SK-N-DZ (cell line): Measurements from ENCODE around the gene CST8.

Source experiments
- DNase-seq: peaks from one replicate; pipeline ENCODE4 v3.0.0-alpha.2; 2015; ENCODE audit warnings: low spot score

The CST8 gene

GRCh38 chr20:23476015-23476754 lies 14.7 kb upstream of the CST8 start:
- DNase-seq: no peak

DNA sequence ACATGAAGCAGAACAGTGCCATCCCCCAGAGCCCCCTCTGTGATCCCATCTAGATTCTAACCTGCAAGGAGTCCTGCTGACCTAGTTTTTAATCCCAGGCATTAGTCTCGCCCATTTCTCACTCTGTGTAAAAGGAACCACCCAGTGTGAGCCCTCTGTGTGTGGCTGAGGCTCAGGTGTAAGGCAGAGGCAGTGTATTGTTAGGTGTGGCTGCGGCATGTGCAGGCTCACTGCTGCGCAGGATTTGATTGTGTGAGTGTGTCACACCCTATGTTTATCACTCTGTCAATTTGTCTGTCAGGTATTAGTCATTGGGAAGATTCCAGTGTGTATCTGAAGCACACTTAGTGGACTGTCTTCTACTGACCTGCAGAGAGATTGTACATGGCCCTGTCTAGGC lies 13.7 kb upstream of the CST8 start:
- DNase-seq: no peak

GRCh38 chr20:23479043-23479442 lies 11.9 kb upstream of the CST8 start:
- DNase-seq: no peak

DNA sequence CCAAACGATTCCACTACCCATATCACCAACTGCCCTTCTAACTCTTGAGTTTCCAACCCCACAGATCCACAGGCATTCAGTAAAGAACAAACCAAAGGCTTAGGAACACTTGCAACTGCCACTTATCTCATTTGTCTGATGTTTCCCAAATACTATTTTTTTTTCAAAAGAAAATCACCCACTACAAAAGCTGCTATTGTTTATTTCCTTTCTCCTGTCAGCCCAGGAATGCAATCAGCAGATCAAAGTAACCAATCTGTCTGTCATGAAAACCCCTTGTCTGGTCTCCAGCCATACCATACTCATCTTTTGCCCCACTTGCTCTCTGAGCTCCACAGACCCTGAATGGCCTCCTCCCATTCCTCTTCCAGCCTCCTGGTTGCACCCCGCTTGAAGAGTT lies 8.8 kb upstream of the CST8 start:
- DNase-seq: no peak

DNA sequence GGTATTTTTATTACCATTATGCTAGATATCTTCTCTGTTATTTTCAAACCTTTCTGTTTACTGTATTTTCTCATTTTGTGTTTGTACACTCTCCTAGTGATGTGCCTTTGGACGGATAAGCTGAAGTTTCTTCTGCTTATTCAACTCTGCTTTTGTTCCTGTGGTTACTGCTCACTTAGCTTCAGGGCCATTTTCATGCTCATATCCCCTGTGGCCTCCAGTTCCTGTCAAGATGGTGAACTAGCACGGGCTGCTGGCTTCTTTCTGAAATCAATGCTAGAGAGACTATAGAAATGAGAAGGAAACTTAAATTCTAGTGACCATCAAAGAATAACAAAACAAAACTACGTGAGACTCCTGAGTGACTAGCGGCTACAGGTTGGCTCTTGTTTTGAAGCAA lies 6.8 kb upstream of the CST8 start:
- DNase-seq: no peak

- no peak for DNase-seq
Measured at GRCh38 chr20:23488470-23488869, 2.4 kb upstream of the CST8 start.

DNA sequence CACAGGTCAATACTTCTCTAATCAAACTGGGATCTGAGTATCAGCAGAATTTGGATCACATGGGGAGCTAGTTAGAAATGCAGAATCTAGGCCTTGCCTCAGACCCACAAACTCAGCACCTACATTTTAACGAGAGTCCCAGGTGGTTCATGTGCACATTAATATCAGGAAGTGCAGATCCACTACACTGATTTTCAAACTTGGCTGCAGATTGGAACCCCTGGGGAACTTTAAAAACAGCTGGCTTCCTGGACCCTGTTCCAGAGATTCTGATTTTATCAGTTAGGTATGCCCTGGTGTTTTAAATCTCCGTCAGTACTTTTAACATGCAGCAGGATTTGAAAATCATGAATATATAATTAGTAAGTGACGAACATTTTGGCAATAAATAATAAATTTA lies 1.9 kb upstream of the CST8 start:
- DNase-seq: no peak

GRCh38 chr20:23492292-23492691 lies 1.4 kb downstream of the CST8 start:
- DNase-seq: no peak

- no peak for DNase-seq
Measured at GRCh38 chr20:23493172-23493772, 2.4 kb downstream of the CST8 start.

GRCh38 chr20:23497536-23497935 lies 6.6 kb downstream of the CST8 start:
- DNase-seq: no peak

GRCh38 chr20:23501926-23502325 lies 11.0 kb downstream of the CST8 start:
- no peak for DNase-seq

- no peak for DNase-seq
Measured at GRCh38 chr20:23503649-23504048, 12.7 kb downstream of the CST8 start.

GRCh38 chr20:23507346-23507745 lies 16.4 kb downstream of the CST8 start:
- no peak for DNase-seq

- DNase-seq: no peak
Measured at GRCh38 chr20:23508449-23509229, 17.7 kb downstream of the CST8 start.

GRCh38 chr20:23509247-23509913 lies 18.5 kb downstream of the CST8 start:
- DNase-seq: no peak

GRCh38 chr20:23510000-23510590 lies 19.2 kb downstream of the CST8 start:
- DNase-seq: no peak

- no peak for DNase-seq
Measured at GRCh38 chr20:23513164-23513563, 22.2 kb downstream of the CST8 start.

DNA sequence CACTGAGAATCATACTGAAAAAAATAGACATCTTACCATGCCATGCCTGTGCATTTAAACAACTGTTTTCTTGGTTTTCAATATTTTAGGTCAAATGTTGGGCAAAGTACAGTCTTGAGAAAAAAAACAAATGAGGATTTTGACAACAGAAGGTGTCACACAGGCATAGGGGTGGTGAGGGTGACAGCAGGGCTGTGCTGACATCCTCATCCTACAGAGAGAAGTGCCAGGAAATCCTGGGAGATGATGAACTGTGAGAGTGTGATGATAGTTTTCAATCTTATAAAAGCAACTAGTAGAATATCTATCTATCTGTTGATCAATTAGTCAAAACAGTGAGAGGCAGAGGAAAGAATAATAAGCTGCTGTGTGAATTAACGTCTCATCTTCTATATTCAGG lies 23.9 kb downstream of the CST8 start:
- no peak for DNase-seq

GRCh38 chr20:23515250-23515939 lies 24.5 kb downstream of the CST8 start:
- no peak for DNase-seq

- no peak for DNase-seq
Measured at GRCh38 chr20:23517719-23518118, 26.8 kb downstream of the CST8 start.

DNA sequence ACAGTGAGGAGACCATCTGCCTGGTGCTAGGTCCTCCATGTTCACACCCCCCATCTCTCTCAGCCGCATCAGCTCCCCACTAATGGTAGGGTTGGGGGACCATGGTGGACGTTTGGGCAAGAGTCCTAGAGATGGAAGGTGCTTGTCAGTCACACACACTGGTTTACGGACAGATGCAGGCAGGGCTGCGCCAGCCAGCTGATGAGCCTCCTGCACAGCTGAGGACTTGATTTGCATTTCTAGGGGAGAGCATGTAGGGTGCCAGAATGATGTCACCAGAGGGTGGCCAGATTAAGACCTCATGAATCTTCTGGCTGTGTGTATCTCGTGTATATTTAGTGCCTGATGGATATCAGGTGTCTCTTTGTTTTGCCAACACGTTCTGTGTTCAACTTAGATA lies 28.6 kb downstream of the CST8 start:
- DNase-seq: no peak
